ENCODE measurements around the gene KPRP. TPM values are rescaled to one million over a fixed set of nuclear protein-coding genes. Genes with fewer than 3 reads are reported as not detected.

Gene KPRP
- total and polyA plus RNA-seq, 2 donors (not counting 1 experiment from before 2014, with no cell fraction given): 0.33 TPM; not detected in 1

DNA sequence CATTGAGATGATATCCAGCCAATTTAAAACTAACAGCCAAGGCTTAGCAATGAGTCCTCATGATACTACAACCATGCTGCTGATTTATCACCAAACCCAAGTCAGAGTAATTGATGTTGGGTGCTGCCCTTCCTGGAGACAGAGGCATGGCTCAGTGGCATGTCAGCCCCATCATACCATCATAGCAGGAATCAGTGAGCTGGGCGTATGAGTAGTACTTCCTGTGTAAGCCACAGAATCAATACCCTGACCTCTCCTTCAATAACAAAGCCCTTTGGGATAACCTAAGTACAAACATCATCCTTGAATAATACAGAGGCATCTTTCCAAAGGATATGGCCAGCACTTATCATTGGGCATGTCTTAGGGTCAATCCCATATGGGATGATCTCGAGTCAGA, 25.3 kb downstream of the KPRP start:
- no peak overlapping the region for H3K9ac ChIP-seq (ENCODE audit: insufficient read depth, low read length)
- TF ChIP-seq, protein P1, sequence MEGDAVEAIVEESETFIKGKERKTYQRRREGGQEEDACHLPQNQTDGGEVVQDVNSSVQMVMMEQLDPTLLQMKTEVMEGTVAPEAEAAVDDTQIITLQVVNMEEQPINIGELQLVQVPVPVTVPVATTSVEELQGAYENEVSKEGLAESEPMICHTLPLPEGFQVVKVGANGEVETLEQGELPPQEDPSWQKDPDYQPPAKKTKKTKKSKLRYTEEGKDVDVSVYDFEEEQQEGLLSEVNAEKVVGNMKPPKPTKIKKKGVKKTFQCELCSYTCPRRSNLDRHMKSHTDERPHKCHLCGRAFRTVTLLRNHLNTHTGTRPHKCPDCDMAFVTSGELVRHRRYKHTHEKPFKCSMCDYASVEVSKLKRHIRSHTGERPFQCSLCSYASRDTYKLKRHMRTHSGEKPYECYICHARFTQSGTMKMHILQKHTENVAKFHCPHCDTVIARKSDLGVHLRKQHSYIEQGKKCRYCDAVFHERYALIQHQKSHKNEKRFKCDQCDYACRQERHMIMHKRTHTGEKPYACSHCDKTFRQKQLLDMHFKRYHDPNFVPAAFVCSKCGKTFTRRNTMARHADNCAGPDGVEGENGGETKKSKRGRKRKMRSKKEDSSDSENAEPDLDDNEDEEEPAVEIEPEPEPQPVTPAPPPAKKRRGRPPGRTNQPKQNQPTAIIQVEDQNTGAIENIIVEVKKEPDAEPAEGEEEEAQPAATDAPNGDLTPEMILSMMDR (conservative IDR thresholded peaks at IDR 0.05 in 1 of 2, IDR thresholded peaks at IDR 0.05 in 1 of 2; ENCODE audit: low read depth in 1 of 2, low read length in 2 of 2): no peak
- no peak for TF ChIP-seq EZH2 (IDR thresholded peaks at IDR 0.05; ENCODE audit: low read length, missing control alignments)
- no peaks in the 10 kb centered on the region for H3K9me3 ChIP-seq (ENCODE audit: control insufficient read depth, insufficient read depth, low read depth, low read length)
- no peaks in the 10 kb centered on the region for H3K36me3 ChIP-seq (ENCODE audit: control insufficient read depth, insufficient read depth, low read length)
- no peak overlapping the region for H2AFZ ChIP-seq (ENCODE audit: low read length)
- H3K79me2 ChIP-seq (ENCODE audit: control insufficient read depth, insufficient read depth, low read length): no peaks in the 10 kb centered on the region
- H3K27me3 ChIP-seq (ENCODE audit: control insufficient read depth, insufficient read depth, low read length): no peaks in the 10 kb centered on the region
- no peak overlapping the region for H3K27ac ChIP-seq (ENCODE audit: insufficient read depth, low read length)
- no peaks in the 10 kb centered on the region for H4K20me1 ChIP-seq (ENCODE audit: control insufficient read depth, extremely low read depth, insufficient read depth, low read length)
- no peak overlapping the region for H3K4me2 ChIP-seq (ENCODE audit: extremely low read depth, insufficient read depth, low read length)
- DNase-seq (ENCODE audit: low read depth in 2 of 2): no peak
- peaks cover 2% of the 10 kb centered on the region for H3K4me1 ChIP-seq (ENCODE audit: control insufficient read depth, extremely low read depth, insufficient read depth, low read length)
- no peak overlapping the region for H3K4me3 ChIP-seq (replicated peaks in 1 of 4; ENCODE audit: control extremely low read depth in 1 of 4, insufficient read depth in 1 of 4, low read depth in 3 of 4, low read length in 4 of 4)

DNA sequence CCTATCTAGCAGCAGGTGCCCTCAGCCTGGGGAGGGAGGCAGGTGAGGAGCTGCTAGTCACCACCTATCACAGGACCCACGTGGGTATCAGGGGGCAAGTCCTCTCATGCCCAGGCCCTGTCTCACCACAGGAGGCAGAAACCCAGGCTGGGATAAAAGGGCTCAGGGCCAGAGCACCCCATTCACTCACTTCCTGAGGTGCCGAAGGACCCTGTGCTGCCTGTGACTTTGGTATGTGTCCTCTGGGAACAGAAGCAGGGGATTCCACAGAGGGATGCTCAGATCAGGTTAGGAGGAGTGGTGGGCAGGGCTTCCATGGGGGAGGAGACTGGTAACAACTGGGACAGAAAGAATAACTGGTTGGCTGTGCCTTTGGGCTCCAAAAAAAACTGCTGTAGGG, 28.3 kb downstream of the KPRP start, which contains the start of gene LCE1E:
TSS of gene LCE1E (plus strand) at position 181 of the 400 bp plus-strand sequence. CDS start 1,043 bp downstream, outside the sequence.
- no peaks in the 10 kb centered on the region for H3K36me3 ChIP-seq (ENCODE audit: control insufficient read depth, insufficient read depth, low read length)
- no peaks in the 10 kb centered on the region for H3K9me3 ChIP-seq (ENCODE audit: control insufficient read depth, insufficient read depth, low read depth, low read length)
- H2AFZ ChIP-seq (ENCODE audit: low read length): no peak within 1 kb of the TSS
- no peak within 1 kb of the TSS for H3K4me3 ChIP-seq (replicated peaks in 1 of 4; ENCODE audit: control extremely low read depth in 1 of 4, insufficient read depth in 1 of 4, low read depth in 3 of 4, low read length in 4 of 4)
- no peak for DNase-seq (ENCODE audit: low read depth in 2 of 2)
- H3K4me2 ChIP-seq (ENCODE audit: extremely low read depth, insufficient read depth, low read length): no peak within 1 kb of the TSS
- H3K79me2 ChIP-seq (ENCODE audit: control insufficient read depth, insufficient read depth, low read length): no peaks in the 10 kb centered on the region
- no peak within 1 kb of the TSS for H3K27ac ChIP-seq (ENCODE audit: insufficient read depth, low read length)
- TF ChIP-seq, protein P1 (conservative IDR thresholded peaks at IDR 0.05 in 1 of 2, IDR thresholded peaks at IDR 0.05 in 1 of 2; ENCODE audit: low read depth in 1 of 2, low read length in 2 of 2): no peak
- H4K20me1 ChIP-seq (ENCODE audit: control insufficient read depth, extremely low read depth, insufficient read depth, low read length): no peaks in the 10 kb centered on the region
- no peaks in the 10 kb centered on the region for H3K27me3 ChIP-seq (ENCODE audit: control insufficient read depth, insufficient read depth, low read length)
- H3K4me1 ChIP-seq (ENCODE audit: control insufficient read depth, extremely low read depth, insufficient read depth, low read length): peaks cover 2% of the 10 kb centered on the region
- no peak within 1 kb of the TSS for H3K9ac ChIP-seq (ENCODE audit: insufficient read depth, low read length)

DNA sequence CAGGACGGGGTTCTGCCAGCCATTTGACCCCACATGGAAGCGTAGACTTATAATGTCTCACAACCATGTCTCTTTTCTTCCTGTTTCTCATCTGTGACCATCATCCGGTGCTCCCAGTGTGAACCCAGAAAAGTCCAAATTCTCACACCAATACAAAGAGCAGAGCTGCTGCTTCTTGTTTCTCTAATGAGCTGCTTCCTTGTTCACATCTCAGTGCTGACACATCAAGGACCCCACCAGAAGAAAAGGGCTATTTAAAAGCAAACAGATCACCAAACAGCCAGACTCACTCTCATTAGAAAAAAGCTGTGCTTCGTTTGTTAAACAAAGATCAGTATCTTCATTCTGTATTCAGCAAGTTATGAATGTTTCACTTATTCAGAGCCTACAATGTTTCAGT, 37.9 kb downstream of the KPRP start:
- Histone ChIP-seq H3K4me3 (replicated peaks in 1 of 4; ENCODE audit: control extremely low read depth in 1 of 4, insufficient read depth in 1 of 4, low read depth in 3 of 4, low read length in 4 of 4) (no peak overlapping the region), H2AFZ (ENCODE audit: low read length) (no peak overlapping the region), H3K36me3 (ENCODE audit: control insufficient read depth, insufficient read depth, low read length) (no peaks in the 10 kb centered on the region), H3K79me2 (ENCODE audit: control insufficient read depth, insufficient read depth, low read length) (no peaks in the 10 kb centered on the region), H3K27me3 (ENCODE audit: control insufficient read depth, insufficient read depth, low read length) (no peaks in the 10 kb centered on the region), H3K9me3 (ENCODE audit: control insufficient read depth, insufficient read depth, low read depth, low read length) (no peaks in the 10 kb centered on the region), H3K9ac (ENCODE audit: insufficient read depth, low read length) (no peak overlapping the region), H4K20me1 (ENCODE audit: control insufficient read depth, extremely low read depth, insufficient read depth, low read length) (no peaks in the 10 kb centered on the region), H3K27ac (ENCODE audit: insufficient read depth, low read length) (no peak overlapping the region), H3K4me1 (ENCODE audit: control insufficient read depth, extremely low read depth, insufficient read depth, low read length) (no peaks in the 10 kb centered on the region), H3K4me2 (ENCODE audit: extremely low read depth, insufficient read depth, low read length) (no peak overlapping the region)
- no peak for TF ChIP-seq EZH2 (IDR thresholded peaks at IDR 0.05; ENCODE audit: low read length, missing control alignments)
- TF ChIP-seq, protein P1 (conservative IDR thresholded peaks at IDR 0.05 in 1 of 2, IDR thresholded peaks at IDR 0.05 in 1 of 2; ENCODE audit: low read depth in 1 of 2, low read length in 2 of 2): no peak
- DNase-seq (ENCODE audit: low read depth in 2 of 2): no peak
